DND-41 (cell line): ENCODE results near the gene CAV1.
A peak's percentile ranks its signal among the peaks of the same experiment; 100 is the strongest.

Experiments
- ATAC-seq: fragments of 200-7000 bp; cut with Tn5 transposase; 3 replicates; pipeline ENCODE4 v1.9.1; 2021; ENCODE audit warnings: low read depth; ENCODE audit not compliant: insufficient read depth
- DNase-seq: peaks from one replicate; pipeline ENCODE4 v3.0.0-alpha.2; 2020
- H2AFZ ChIP-seq: 2 replicates; pipeline ENCODE4 v1.6.0; 2012; ENCODE audit warnings: low read depth, low read length
- H3K27ac ChIP-seq: 2 replicates; pipeline ENCODE4 v1.5.1; 2012; ENCODE audit warnings: low read length, inconsistent platforms
- H3K27me3 ChIP-seq: fragments of 200-600 bp; sonication (generic); 2 replicates; pipeline ENCODE4 v1.6.0; 2012; ENCODE audit warnings: low read length, mild to moderate bottlenecking, inconsistent platforms; ENCODE audit not compliant: insufficient read depth, poor library complexity
- H3K36me3 ChIP-seq: 2 replicates; pipeline ENCODE4 v1.5.1; 2012; ENCODE audit warnings: low read length, inconsistent platforms; ENCODE audit not compliant: insufficient read depth
- H3K4me1 ChIP-seq: 2 replicates; pipeline ENCODE4 v1.5.1; 2012; ENCODE audit warnings: mild to moderate bottlenecking, low read length; ENCODE audit not compliant: insufficient read depth
- H3K4me2 ChIP-seq: 2 replicates; pipeline ENCODE4 v1.6.0; 2012; ENCODE audit warnings: mild to moderate bottlenecking, moderate library complexity, low read length, inconsistent platforms; ENCODE audit not compliant: insufficient read depth
- H3K4me3 ChIP-seq, 2 experiments: fragments of 200-600 bp in 1 of 2; shearing (Covaris generic) in 1 of 2; 2 replicates each; pipeline ENCODE4 v1.5.1; 2012 to 2016; ENCODE audit warnings: inconsistent platforms in 2 of 2, low read length in 2 of 2, mild to moderate bottlenecking in 2 of 2, low read depth in 1 of 2, moderate library complexity in 1 of 2
- H3K79me2 ChIP-seq: 2 replicates; pipeline ENCODE4 v1.6.0; 2012; ENCODE audit warnings: low read length, inconsistent platforms; ENCODE audit not compliant: insufficient read depth
- H3K9ac ChIP-seq: 2 replicates; pipeline ENCODE4 v1.6.0; 2012; ENCODE audit warnings: low read depth, mild to moderate bottlenecking, inconsistent platforms, low read length, moderate library complexity
- H3K9me3 ChIP-seq: 2 replicates; pipeline ENCODE4 v1.5.1; 2012; ENCODE audit warnings: low read length, moderate library complexity, mild to moderate bottlenecking, inconsistent platforms; ENCODE audit not compliant: insufficient read depth, severe bottlenecking
- H4K20me1 ChIP-seq: 2 replicates; pipeline ENCODE4 v1.6.0; 2012; ENCODE audit warnings: low read length; ENCODE audit not compliant: insufficient read depth
- EZH2 ChIP-seq: IDR thresholded peaks from 3 replicates; pipeline ENCODE4 v1.6.1; 2012; ENCODE audit warnings: borderline replicate concordance, low read depth, mild to moderate bottlenecking, moderate library complexity, low read length, inconsistent platforms; ENCODE audit not compliant: severe bottlenecking
- TF ChIP-seq, protein P1 (sequence below): IDR thresholded peaks from 2 replicates; pipeline ENCODE4 v1.5.1; 2012; ENCODE audit warnings: borderline replicate concordance, low read length, moderate library complexity, mild to moderate bottlenecking; ENCODE audit not compliant: poor library complexity, severe bottlenecking; ENCODE audit errors: extremely low read depth

CAV1 gene

DNA sequence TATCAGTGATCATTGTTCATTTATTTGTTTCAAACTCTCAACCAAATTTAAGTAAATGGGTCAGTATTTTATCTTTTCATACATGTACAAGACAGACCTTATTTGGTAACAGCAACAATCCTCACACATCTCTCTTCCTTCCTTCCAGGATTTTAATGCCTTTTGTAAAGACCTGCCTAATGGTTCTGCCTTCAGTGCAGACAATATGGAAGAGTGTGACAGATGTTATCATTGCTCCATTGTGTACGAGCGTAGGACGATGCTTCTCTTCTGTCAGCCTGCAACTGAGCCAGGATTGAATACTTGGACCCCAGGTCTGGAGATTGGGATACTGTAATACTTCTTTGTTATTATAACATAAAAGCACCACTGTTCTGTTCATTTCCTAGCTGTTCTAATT, 19.0 kb upstream of the CAV1 start:
- Histone ChIP-seq H3K4me3 (no peak overlapping the region), H3K9me3 (no peaks in the 10 kb centered on the region), H4K20me1 (no peaks in the 10 kb centered on the region), H3K36me3 (no peaks in the 10 kb centered on the region), H3K9ac (no peak overlapping the region), H3K27ac (no peak overlapping the region), H3K4me1 (no peaks in the 10 kb centered on the region), H3K79me2 (no peaks in the 10 kb centered on the region), H2AFZ (no peak overlapping the region), H3K4me2 (no peak overlapping the region), H3K27me3 (peaks cover 3% of the 10 kb centered on the region)
- TF ChIP-seq EZH2: no peak
- TF ChIP-seq, protein P1, sequence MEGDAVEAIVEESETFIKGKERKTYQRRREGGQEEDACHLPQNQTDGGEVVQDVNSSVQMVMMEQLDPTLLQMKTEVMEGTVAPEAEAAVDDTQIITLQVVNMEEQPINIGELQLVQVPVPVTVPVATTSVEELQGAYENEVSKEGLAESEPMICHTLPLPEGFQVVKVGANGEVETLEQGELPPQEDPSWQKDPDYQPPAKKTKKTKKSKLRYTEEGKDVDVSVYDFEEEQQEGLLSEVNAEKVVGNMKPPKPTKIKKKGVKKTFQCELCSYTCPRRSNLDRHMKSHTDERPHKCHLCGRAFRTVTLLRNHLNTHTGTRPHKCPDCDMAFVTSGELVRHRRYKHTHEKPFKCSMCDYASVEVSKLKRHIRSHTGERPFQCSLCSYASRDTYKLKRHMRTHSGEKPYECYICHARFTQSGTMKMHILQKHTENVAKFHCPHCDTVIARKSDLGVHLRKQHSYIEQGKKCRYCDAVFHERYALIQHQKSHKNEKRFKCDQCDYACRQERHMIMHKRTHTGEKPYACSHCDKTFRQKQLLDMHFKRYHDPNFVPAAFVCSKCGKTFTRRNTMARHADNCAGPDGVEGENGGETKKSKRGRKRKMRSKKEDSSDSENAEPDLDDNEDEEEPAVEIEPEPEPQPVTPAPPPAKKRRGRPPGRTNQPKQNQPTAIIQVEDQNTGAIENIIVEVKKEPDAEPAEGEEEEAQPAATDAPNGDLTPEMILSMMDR: no peak
- ATAC-seq (no peak), DNase-seq (no peak)

DNA sequence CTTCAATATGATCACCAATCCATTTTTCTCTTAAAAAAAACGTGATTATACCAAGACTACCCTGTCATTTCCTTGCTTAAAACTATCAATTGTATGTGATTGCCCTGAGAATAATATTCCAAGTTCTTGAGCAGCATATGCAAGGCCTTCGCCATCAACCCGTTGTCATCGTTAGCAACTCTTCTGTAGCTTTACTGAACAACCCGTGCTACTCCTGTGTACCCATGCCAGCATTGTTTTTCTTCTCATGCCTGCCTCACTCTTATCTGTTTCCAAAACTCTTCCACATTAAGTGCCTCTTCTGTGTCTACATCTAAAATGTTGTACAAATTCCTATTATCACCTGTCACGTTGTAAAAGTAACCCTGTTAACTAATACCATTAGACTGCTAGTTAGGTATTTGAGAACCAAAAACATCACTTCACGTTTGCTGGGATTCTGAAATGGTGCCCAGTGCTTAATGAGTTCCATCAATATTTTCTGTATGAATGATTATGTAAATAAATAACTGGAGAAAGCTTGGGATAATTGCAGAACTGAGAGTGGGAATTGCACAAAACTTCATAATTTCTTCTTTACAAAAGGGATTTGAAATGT, 14.8 kb upstream of the CAV1 start:
- Histone ChIP-seq H3K9me3 (no peaks in the 10 kb centered on the region), H3K4me2 (no peak overlapping the region), H3K4me1 (peaks cover 21% of the 10 kb centered on the region), H3K79me2 (no peaks in the 10 kb centered on the region), H3K36me3 (no peaks in the 10 kb centered on the region), H3K9ac (no peak overlapping the region), H3K27me3 (peaks cover 2% of the 10 kb centered on the region), H4K20me1 (no peaks in the 10 kb centered on the region), H2AFZ (0 out of 2 replicates have a peak overlapping the region, but pooled peaks have one; percentile 20), H3K4me3 (no peak overlapping the region), H3K27ac (no peak overlapping the region)
- ATAC-seq (no peak), DNase-seq (no peak)
- TF ChIP-seq, protein P1: no peak
- TF ChIP-seq EZH2: no peak

DNA sequence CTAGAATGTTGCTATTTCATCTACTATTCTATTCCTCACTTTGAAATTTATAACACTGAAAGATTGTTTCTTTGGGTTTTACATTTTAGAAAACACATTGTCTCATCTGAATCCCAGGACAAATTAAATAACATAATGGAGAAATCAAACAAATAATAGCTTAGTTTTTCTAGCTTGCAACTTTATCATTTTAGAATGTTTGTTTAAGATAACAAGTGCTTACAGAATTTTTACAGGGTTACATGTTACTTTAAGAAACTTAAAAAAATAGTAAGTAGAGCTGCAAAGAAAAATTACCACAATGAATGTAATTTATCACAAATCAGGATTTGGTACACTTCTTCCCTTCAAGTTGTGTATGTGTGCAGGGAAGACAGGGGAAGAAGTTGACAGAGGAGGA, 14.0 kb upstream of the CAV1 start:
- H3K9me3 ChIP-seq: no peaks in the 10 kb centered on the region
- H4K20me1 ChIP-seq: no peaks in the 10 kb centered on the region
- H3K4me2 ChIP-seq: no peak overlapping the region
- ATAC-seq: no peak
- no peaks in the 10 kb centered on the region for H3K36me3 ChIP-seq
- H3K27ac ChIP-seq: no peak overlapping the region
- peak overlapping the region; percentile 76; the same call in 1 of the 2 replicates for H2AFZ ChIP-seq
- H3K4me1 ChIP-seq: peaks cover 21% of the 10 kb centered on the region
- TF ChIP-seq EZH2: no peak
- H3K79me2 ChIP-seq: no peaks in the 10 kb centered on the region
- no peak overlapping the region for H3K4me3 ChIP-seq
- H3K9ac ChIP-seq: no peak overlapping the region
- DNase-seq: no peak
- H3K27me3 ChIP-seq: no peaks in the 10 kb centered on the region

DNA sequence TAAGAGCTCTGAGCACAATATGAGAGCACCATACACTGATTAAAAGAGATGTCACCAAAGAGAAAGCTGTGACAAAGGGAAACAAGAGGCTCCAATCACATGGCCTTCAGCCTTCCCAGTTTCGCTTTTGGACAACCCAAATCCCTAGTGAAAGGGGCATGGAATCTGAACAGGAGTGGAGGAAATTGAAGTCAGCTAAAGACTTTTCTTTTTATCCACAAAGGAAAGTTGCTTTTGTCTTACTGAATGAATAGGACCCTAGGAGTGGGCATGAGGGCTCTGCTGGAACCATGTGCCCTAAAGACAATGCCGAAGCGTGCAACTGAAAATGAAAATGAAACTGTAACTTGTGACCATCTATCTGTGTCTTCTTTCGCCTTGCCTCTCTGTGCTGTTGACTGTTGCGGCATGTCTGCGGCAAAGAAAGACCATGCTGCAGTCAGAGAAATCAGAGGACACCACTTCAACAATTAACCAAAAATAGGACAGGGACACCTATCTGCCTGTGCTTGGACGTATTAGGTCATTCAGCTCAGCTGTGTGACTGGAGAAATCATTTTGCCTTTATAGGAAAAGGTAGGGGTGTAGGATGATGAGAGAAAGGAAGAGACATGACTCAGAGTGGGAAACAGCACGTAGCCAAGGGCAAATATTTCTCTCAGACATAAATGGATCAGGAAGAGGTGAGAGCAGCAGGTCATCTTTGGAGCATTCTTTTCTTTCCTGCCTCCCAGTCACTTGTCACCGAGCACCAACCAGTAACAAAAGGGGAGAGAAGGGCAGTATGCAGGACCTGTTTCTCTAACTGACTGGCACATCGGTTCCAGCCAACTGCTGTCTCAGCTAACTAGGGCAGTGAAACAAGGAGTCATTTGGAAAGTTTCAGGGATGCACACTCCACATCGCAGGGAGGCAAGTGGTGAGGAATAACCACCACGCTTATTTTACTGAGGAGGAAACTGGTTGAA, 13.0 kb upstream of the CAV1 start:
- Histone ChIP-seq H3K27ac (peak overlapping the region; percentile 76), H3K9ac (peak overlapping the region; percentile 52), H2AFZ (peak overlapping the region; percentile 76), H3K9me3 (no peaks in the 10 kb centered on the region), H3K4me3 (peak overlapping the region; percentile 10 to 57; a peak in 3 of 4 replicates), H3K79me2 (no peaks in the 10 kb centered on the region), H3K4me2 (peak overlapping the region; percentile 69), H3K4me1 (peaks cover 21% of the 10 kb centered on the region), H3K27me3 (no peaks in the 10 kb centered on the region), H3K36me3 (no peaks in the 10 kb centered on the region), H4K20me1 (no peaks in the 10 kb centered on the region)
- TF ChIP-seq, protein P1: no peak
- TF ChIP-seq EZH2: no peak
- ATAC-seq (peak; percentile 95), DNase-seq (peak; percentile 67)
